Measurements from ENCODE around the gene CCDC85A. TPM values are rescaled to one million over a fixed set of nuclear protein-coding genes. Genes with fewer than 3 reads are reported as not detected.
A peak's percentile ranks its signal among the peaks of the same experiment; 100 is the strongest.

CCDC85A gene
- total RNA-seq, 4 donors from 2014 or later: 0.42 to 2.1 (median 1.3) TPM

DNA sequence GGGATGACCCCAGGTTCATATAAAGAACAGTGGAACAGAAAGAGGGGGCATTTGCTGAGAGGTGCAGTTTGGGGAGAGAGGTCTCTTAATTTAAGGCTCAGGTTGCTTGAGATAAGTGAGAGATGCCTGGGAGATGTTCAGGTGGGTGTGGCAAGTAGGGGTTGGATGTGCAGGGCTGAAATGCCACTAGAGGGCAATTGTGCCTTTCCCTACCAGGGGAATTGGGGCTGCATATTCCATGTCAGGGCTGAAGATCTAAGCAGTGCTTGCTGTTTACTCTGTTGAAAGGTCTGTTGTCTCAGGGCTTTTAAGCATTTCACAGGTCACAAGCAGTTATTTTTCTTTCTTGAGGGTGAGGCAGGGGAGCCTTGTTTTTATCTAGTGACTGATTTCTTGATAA, 7.8 kb downstream of the CCDC85A start:
- no peaks in the 10 kb centered on the region for H3K9me3 ChIP-seq
- no peak overlapping the region for H3K27ac ChIP-seq
- intact Hi-C loops (cut with DNase I): no loop called here
- H3K27me3 ChIP-seq: peaks cover 0 to 39% (median 0%) of the 10 kb centered on the region in 4 donors
- no peaks in the 10 kb centered on the region for H3K36me3 ChIP-seq
- DNase-seq: no peak
- no peak for TF ChIP-seq POLR2A (IDR thresholded peaks at IDR 0.05)
- TF ChIP-seq, protein P1, sequence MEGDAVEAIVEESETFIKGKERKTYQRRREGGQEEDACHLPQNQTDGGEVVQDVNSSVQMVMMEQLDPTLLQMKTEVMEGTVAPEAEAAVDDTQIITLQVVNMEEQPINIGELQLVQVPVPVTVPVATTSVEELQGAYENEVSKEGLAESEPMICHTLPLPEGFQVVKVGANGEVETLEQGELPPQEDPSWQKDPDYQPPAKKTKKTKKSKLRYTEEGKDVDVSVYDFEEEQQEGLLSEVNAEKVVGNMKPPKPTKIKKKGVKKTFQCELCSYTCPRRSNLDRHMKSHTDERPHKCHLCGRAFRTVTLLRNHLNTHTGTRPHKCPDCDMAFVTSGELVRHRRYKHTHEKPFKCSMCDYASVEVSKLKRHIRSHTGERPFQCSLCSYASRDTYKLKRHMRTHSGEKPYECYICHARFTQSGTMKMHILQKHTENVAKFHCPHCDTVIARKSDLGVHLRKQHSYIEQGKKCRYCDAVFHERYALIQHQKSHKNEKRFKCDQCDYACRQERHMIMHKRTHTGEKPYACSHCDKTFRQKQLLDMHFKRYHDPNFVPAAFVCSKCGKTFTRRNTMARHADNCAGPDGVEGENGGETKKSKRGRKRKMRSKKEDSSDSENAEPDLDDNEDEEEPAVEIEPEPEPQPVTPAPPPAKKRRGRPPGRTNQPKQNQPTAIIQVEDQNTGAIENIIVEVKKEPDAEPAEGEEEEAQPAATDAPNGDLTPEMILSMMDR (IDR thresholded peaks at IDR 0.05): peak in 1 of 6 experiments; percentile 26
- no peak overlapping the region for H3K4me3 ChIP-seq
- H3K4me1 ChIP-seq: no peaks in the 10 kb centered on the region

DNA sequence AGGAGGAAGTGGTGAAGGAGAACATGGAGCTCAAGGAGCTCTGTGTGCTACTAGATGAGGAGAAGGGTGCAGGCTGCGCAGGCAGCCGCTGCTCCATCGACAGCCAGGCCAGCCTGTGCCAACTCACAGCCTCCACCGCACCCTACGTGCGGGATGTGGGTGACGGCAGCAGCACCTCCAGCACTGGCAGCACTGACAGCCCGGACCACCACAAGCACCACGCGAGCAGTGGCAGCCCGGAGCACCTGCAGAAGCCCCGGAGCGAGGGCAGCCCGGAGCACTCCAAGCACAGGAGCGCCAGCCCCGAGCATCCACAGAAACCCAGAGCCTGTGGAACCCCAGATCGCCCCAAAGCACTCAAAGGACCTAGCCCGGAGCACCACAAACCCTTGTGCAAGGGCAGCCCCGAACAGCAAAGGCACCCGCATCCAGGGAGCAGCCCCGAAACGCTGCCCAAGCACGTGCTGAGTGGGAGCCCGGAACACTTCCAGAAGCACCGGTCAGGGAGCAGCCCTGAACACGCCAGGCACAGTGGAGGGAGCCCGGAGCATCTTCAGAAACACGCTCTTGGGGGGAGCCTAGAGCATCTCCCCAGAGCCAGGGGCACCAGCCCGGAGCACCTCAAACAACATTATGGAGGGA, 9.0 kb downstream of the CCDC85A start:
- intact Hi-C loops (cut with DNase I): no loop called here
- Histone ChIP-seq H3K4me3 (no peak overlapping the region), H3K27ac (no peak overlapping the region), H3K9me3 (no peaks in the 10 kb centered on the region), H3K4me1 (no peaks in the 10 kb centered on the region), H3K27me3 (peaks cover 0 to 27% (median 0%) of the 10 kb centered on the region in 4 donors), H3K36me3 (no peaks in the 10 kb centered on the region)
- TF ChIP-seq, protein P1 (IDR thresholded peaks at IDR 0.05): no peak
- TF ChIP-seq POLR2A (IDR thresholded peaks at IDR 0.05): no peak
- WGBS, 2 donors: 89 to 90% methylated on average over 2 to 5 of the region's 29 CpGs
- DNase-seq: no peak

DNA sequence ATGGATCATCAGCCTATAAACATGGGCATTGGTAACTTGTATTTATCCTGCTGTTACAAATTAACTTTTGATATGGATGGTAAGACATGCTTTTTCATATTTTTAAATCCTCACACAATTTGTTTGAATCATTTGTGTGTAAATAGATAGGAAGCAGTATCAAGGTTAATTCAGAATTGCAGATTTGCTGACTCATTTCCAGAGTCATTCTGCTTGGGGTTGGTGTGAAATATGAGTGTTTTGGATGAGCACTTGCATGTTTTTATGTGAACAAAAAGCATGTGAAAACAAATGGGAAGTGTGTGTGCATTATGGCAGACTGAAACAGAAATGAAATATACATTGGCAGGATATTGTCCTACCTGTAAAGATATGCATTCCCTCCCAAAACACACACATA, 11.8 kb downstream of the CCDC85A start:
- Histone ChIP-seq H3K4me1 (no peaks in the 10 kb centered on the region), H3K36me3 (no peaks in the 10 kb centered on the region), H3K4me3 (no peak overlapping the region), H3K27me3 (peaks cover 0 to 12% (median 0%) of the 10 kb centered on the region in 4 donors), H3K27ac (no peak overlapping the region), H3K9me3 (no peaks in the 10 kb centered on the region)
- no peak for TF ChIP-seq POLR2A (IDR thresholded peaks at IDR 0.05)
- TF ChIP-seq, protein P1 (IDR thresholded peaks at IDR 0.05): no peak
- DNase-seq: no peak
- intact Hi-C loops (cut with DNase I): no loop called here

DNA sequence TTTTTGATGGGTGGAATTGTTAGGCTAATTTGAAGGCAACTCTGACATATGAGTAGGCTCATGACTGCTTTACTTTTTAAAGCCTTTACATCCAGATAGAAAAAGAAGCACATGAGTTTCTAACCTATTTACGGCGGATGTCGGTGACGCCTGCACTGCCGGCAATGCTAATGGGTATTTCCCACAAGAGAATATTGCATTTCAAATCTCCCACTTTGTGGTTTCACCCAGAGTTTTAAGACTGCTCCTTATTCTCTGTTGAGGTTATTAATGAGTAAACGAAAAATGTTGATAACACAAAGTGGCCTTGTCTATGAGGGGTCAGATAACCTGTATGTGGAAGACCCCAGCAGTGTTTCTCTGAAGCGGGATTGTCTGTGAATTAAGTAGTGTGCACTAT, 14.0 kb downstream of the CCDC85A start:
- H3K27me3 ChIP-seq: peaks cover 0 to 2% (median 0%) of the 10 kb centered on the region in 4 donors
- TF ChIP-seq, protein P1 (IDR thresholded peaks at IDR 0.05): no peak
- TF ChIP-seq POLR2A (IDR thresholded peaks at IDR 0.05): no peak
- H3K4me1 ChIP-seq: no peaks in the 10 kb centered on the region
- H3K36me3 ChIP-seq: no peaks in the 10 kb centered on the region
- no peak overlapping the region for H3K4me3 ChIP-seq
- WGBS, 2 donors: 76 to 90% methylated on average over 7 of the region's 7 CpGs
- H3K9me3 ChIP-seq: no peaks in the 10 kb centered on the region
- no peak overlapping the region for H3K27ac ChIP-seq
- intact Hi-C loops (cut with DNase I): no loop called here
- DNase-seq: no peak

DNA sequence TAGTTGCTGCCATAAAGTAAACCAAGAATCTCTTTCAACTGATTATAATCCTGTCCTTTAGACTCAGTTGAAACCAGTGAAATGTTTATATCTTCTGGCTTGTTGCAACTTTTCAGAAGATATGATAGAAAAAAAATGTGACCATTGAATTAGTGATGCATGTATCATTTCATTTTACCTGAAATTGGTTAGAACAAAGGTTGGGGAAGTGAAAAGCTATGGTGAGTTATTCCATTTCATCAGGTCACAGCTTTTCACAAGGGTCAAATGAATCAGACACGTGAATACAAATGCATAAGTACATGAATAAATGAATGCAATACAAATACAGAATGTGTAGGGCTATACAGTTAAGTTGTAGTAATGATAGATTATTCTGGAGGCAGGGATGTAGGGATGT, 15.1 kb downstream of the CCDC85A start:
- Histone ChIP-seq H3K9me3 (no peaks in the 10 kb centered on the region), H3K27ac (no peak overlapping the region), H3K27me3 (no peaks in the 10 kb centered on the region), H3K36me3 (no peaks in the 10 kb centered on the region), H3K4me1 (no peaks in the 10 kb centered on the region), H3K4me3 (no peak overlapping the region)
- 65 to 83% methylated on average over 1 of the region's 1 CpG for WGBS, 2 donors
- TF ChIP-seq POLR2A (IDR thresholded peaks at IDR 0.05): no peak
- TF ChIP-seq, protein P1 (IDR thresholded peaks at IDR 0.05): no peak
- intact Hi-C loops (cut with DNase I): no loop called here
- no peak for DNase-seq

Data from esophagus squamous epithelium (tissue), 5 donors.